HG02623 (cell line): ENCODE data around the gene ADAMTS7.
"Not testable (repeated sequence)": the region's sequence is repeated elsewhere in the genome, so short reads cannot be mapped to it uniquely, and the experiment has no call there.

Source experiments
- ATAC-seq: cut with Tn5 transposase; IDR thresholded peaks from one replicate; pipeline ENCODE4 v1.9.1; 2021; ENCODE audit warnings: moderate library complexity; ENCODE audit not compliant: unreplicated experiment

The ADAMTS7 gene

GRCh38 chr15:78755900-78756591 is 55.2 kb downstream of the ADAMTS7 start:
- ATAC-seq, result not testable (repeated sequence)

DNA sequence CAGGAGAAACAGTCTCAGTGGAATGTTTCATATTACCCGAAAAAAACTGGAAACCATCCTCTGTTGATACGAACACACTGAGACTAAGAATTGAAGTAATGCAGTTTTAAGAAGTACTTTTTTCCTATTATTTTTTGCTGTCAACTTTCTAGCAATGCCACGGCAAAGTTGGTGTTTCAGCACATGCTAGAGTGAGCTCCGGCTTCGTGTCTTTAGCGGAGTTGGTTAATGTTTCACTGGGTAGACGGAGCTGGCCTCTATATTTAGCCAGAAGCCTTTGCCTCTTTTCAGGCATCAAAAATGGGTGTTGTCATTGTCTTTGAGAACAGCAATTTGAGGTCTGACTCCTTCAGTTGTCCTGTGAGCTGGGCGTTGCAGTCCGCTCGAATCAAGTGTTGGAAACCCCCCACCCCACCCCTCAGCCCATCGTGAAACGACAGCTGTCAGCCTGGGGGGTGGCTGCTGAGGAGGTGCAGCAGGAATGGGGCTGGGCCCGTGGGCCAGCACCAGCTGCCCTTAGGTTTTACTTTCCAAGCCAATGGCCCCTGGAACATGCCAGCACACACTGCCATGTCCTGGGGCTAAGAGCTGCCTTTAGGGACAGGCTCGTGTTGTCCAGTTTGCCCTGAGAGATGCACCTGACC is 56.5 kb downstream of the ADAMTS7 start:
- ATAC-seq, result not testable (repeated sequence)

- not testable (repeated sequence) for ATAC-seq
Observed at GRCh38 chr15:78753751-78754535, 57.3 kb downstream of the ADAMTS7 start.

- not testable (repeated sequence) for ATAC-seq
Observed at GRCh38 chr15:78753359-78753659, 58.0 kb downstream of the ADAMTS7 start.

DNA sequence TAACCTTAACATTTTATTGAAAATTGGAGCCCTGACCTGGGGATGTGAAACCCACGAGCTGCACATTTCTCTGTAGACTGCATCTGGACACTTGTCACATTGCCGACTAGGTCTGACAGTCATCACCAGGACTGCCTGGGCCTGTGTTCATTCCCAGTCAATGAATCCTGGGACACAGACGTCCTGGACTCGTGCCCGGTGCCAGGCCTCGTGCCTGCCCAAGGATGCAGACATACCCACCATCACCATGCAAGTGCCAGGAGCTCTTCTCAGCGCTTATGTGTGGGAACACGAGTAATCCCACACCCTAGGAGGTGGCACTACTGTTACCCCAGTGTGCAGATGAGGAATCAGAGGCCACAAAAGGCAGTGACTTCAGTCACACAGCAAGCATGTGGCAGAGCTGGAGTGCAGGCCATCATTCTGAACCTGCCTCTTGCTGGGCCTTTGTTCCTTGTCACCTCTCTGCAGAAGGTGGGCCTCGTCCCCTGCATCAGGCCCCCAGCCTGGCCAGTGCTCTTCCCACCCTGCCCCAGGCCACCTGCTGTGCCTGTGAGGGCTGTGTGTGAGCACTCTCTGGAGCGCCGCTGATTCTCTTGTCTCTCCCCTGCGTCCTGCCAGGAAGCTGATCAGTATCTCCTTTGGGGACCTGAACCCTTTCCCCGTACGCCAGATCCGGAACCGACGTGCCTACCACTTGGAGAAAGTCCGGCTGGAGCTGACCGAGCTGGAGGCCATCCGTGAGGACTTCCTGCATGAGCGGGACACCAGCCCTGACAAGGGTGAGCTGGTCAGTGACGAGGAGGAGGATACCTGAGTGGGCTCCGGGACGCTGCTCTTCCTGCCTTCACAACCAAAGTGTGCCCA is 58.5 kb downstream of the ADAMTS7 start:
- ATAC-seq, result no peak

DNA sequence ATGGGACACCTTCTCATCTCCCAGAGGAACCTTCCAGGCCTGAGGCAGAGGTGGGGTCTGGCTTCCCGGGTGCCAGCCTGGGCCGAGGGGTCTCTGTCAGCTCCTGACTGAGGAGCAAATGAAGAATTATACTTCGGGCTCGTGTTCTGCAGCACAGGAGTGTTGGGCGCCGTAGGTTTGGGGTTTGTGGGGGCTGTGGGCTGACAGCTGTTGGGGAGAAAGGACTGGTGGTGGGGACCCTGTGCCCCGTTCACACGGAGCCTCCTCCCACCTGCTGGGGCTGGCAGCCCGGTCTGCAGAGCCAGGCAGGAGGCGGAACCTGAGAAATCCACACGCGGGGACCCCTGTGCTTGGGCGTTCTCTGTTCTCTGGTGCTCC is 59.7 kb downstream of the ADAMTS7 start:
- no peak for ATAC-seq

- peak; percentile 82 for ATAC-seq
Observed at GRCh38 chr15:78750974-78751601, 60.2 kb downstream of the ADAMTS7 start.

- ATAC-seq, result no peak
Observed at GRCh38 chr15:78750566-78750965, 60.7 kb downstream of the ADAMTS7 start.

- ATAC-seq, result no peak
Observed at GRCh38 chr15:78749831-78750230, 61.4 kb downstream of the ADAMTS7 start.

GRCh38 chr15:78747877-78748276 is 63.4 kb downstream of the ADAMTS7 start:
- not testable (repeated sequence) for ATAC-seq

GRCh38 chr15:78741674-78742073 is 69.6 kb downstream of the ADAMTS7 start:
- ATAC-seq, result not testable (repeated sequence)

DNA sequence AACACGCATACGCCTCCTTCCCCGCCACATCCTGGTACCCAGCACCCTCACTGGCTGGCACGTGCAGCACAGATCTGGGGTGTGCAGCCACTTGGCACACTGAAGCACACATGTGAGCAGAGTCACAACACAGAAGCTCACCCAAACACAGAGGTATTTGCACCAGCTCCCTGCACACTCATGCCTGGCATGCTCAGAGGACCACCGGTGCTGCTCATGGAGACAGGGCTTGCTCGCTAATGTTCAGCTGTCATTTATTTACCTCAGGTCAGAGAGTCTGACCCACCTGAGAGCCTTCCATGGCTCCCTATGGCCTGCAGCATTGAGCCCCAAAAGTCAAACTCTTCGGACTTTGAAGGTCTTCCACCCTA is 70.4 kb downstream of the ADAMTS7 start:
- no peak for ATAC-seq

GRCh38 chr15:78739996-78740903 is 71.0 kb downstream of the ADAMTS7 start:
- ATAC-seq, result no peak

DNA sequence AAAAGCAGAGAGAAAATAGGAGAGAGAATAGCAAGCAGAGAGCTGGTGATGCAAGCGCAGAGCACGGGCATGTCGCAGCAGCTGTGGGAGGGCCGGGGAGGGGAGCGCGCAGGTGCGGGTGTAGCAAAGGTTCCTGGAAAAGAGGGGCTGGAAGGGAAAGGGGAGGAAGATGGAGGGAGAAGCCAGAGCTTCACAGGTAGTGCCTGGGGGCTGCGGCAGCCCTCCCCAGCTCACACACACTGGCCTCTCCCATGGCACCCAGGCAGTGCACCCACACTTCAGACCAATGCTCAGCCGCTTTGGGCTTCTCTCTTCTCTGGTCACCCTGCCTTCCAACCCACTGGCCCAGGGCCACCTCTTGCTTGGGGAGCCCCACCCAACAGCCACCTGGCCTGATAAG is 72.1 kb downstream of the ADAMTS7 start:
- ATAC-seq, result no peak

DNA sequence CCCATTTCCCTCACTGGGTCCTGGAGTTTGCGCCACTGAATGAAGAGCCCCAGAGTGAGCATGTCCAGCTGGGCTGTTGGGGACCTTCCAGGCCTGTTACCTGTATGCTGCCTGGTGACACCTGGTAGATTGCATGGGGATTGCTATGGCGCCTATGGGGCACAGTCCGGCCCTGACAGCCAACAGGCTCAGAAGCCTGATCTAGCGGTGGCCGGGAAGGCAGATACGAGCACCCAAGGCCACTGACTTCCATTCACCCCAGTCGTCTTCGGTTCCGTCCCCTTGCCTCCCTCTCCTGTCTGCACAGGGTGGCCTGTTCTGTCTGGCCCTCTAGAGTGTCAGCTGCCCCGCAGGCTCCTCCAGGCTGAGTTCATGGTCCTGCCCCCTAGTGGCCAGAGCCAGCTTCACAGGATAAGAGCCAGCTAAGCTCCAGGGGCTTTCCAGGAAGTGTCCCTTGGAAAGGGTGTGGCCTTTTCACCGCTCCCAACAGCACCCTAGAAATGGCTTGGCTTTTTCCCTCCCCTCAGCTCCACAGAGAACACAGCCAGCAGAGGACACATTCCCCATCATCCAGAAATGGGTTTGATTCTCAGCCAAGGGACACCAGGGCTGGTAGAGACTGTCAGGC is 73.2 kb downstream of the ADAMTS7 start:
- not testable (repeated sequence) for ATAC-seq

DNA sequence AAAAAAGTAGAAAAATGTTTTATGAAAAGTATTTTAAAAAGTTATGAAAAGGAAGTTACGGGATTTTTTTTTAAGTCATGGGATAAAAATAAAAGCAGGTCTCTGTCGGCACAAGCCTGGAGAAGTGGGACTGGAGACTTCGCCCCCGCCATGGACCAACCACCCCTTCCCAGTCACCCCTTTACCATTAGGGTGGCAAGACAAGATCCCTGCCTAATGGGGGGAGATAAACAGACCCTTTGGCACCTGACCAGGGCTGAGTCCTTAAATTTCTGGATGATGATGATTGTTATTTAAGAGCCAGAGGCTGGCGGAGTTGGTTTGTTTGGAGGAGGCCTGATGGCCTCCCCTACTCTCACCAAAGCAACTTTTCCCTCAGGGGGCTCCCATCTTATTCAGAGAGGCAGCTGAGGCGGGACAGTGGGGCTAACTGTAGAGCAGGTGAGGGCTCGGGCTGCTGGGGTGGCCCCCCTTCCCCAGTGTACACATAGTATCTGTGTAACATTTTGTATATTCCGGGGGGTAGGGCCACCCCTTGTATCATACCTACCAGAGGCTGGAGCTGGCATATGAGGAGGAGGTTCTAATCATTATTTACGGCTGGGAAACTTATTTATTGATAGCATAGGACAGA is 74.0 kb downstream of the ADAMTS7 start:
- no peak for ATAC-seq

- ATAC-seq, result not testable (repeated sequence)
Observed at GRCh38 chr15:78736286-78736685, 75.0 kb downstream of the ADAMTS7 start.

GRCh38 chr15:78734451-78735064 is 76.7 kb downstream of the ADAMTS7 start:
- no peak for ATAC-seq
